Left lobe of liver (tissue), 2 donors: ENCODE measurements around the gene CDKN1A. TPM values are rescaled to one million over a fixed set of nuclear protein-coding genes. Genes with fewer than 3 reads are reported as not detected.
A peak's percentile ranks its signal among the peaks of the same experiment; 100 is the strongest.
"Not testable (repeated sequence)": the region's sequence is repeated elsewhere in the genome, so short reads cannot be mapped to it uniquely, and the experiment has no call there.

ENCODE experiments used
- ATAC-seq: fragments of 200-7000 bp; cut with Tn5 transposase; one replicate; pipeline ENCODE4 v1.9.1; 2020; ENCODE audit warnings: mild to moderate bottlenecking, moderate library complexity
- DNase-seq: peaks from one replicate; pipeline ENCODE4 v3.0.0-alpha.2; 2020; ENCODE audit warnings: low spot score
- total RNA-seq: library from RNA; stranded (reverse); gene quantifications from one replicate; pipeline ENCODE4 v1.2.1, GENCODE V29; 2021
- donor health status: DM: no; HTN: no; CAD: no; lungs with moderate emphysema.
- donor health status: DM: no; HTN: yes; CAD: no.

The CDKN1A gene
- total RNA-seq, 1 donor from 2014 or later, result 32.6 TPM

GRCh38 chr6:36694616-36695015 is 16.1 kb downstream of the CDKN1A start:
- ATAC-seq (no peak), DNase-seq (no peak)

- DNase-seq (no peak), ATAC-seq (no peak)
Measured at GRCh38 chr6:36695414-36695813, 16.9 kb downstream of the CDKN1A start.

- DNase-seq (no peak), ATAC-seq (no peak)
Measured at GRCh38 chr6:36697481-36697903, 19.0 kb downstream of the CDKN1A start, which contains the start of gene RAB44. Gene RAB44, plus strand, starts transcription at chr6:36697826. Its CDS starts 6,410 bp downstream, at chr6:36704236.

- peak; percentile 36 for DNase-seq
- no peak for ATAC-seq
Measured at GRCh38 chr6:36698196-36698595, 19.7 kb downstream of the CDKN1A start.

GRCh38 chr6:36698871-36699271 is 20.4 kb downstream of the CDKN1A start:
- DNase-seq (no peak), ATAC-seq (no peak)

- ATAC-seq (no peak), DNase-seq (no peak)
Measured at GRCh38 chr6:36699348-36699747, 20.8 kb downstream of the CDKN1A start.

- ATAC-seq (no peak), DNase-seq (no peak)
Measured at GRCh38 chr6:36700071-36700812, 21.7 kb downstream of the CDKN1A start.

- DNase-seq, result no peak
- no peak for ATAC-seq
Measured at GRCh38 chr6:36700831-36701230, 22.3 kb downstream of the CDKN1A start.

GRCh38 chr6:36701401-36701991 is 23.0 kb downstream of the CDKN1A start:
- DNase-seq, result no peak

GRCh38 chr6:36702656-36703055 is 24.1 kb downstream of the CDKN1A start:
- ATAC-seq, result no peak
- no peak for DNase-seq

More at GRCh38 chr6:36701401-36701991, 23.0 kb downstream of the CDKN1A start:
- ATAC-seq, result peak; percentile 67

- DNase-seq, result no peak
- no peak for ATAC-seq
Measured at GRCh38 chr6:36703081-36703606, 24.6 kb downstream of the CDKN1A start.

- DNase-seq (no peak), ATAC-seq (no peak)
Measured at GRCh38 chr6:36703982-36704381, 25.5 kb downstream of the CDKN1A start.

GRCh38 chr6:36704961-36705577 is 26.6 kb downstream of the CDKN1A start:
- not testable (repeated sequence) for ATAC-seq, DNase-seq

- no peak for ATAC-seq
Measured at GRCh38 chr6:36706339-36706738, 27.8 kb downstream of the CDKN1A start.

GRCh38 chr6:36712816-36713215 is 34.3 kb downstream of the CDKN1A start:
- ATAC-seq, result no peak
- DNase-seq, result no peak

More at GRCh38 chr6:36706339-36706738, 27.8 kb downstream of the CDKN1A start:
- DNase-seq, result no peak

- ATAC-seq, result no peak
- DNase-seq, result no peak
Measured at GRCh38 chr6:36713846-36714245, 35.3 kb downstream of the CDKN1A start.

- no peak for DNase-seq
- ATAC-seq, result no peak
Measured at GRCh38 chr6:36714511-36714910, 36.0 kb downstream of the CDKN1A start.

GRCh38 chr6:36715469-36715868 is 37.0 kb downstream of the CDKN1A start:
- no peak for ATAC-seq
- DNase-seq, result no peak

- DNase-seq (no peak), ATAC-seq (no peak)
Measured at GRCh38 chr6:36716476-36717093, 38.1 kb downstream of the CDKN1A start.

- no peak for DNase-seq
- no peak for ATAC-seq
Measured at GRCh38 chr6:36717231-36717825, 38.8 kb downstream of the CDKN1A start.
